GM18951 (cell line): ENCODE measurements around the gene TEDC2.

Source experiments
- POLR2A ChIP-seq: IDR thresholded peaks from 4 replicates; pipeline ENCODE4 v1.6.1; 2011; ENCODE audit warnings: mild to moderate bottlenecking; ENCODE audit not compliant: insufficient read length, insufficient read depth; ENCODE audit errors: extremely low read depth
- in situ Hi-C: fragments of 300-500 bp; cut with MboI; formaldehyde crosslinking; loops from one replicate; pipeline ENCODE4 v1.12.0; 2022; ENCODE audit warnings: low sequenced_read_pairs, mixed read lengths, inconsistent platforms; ENCODE audit not compliant: unreplicated experiment

TEDC2 gene

GRCh38 chr16:2480948-2481347, 21.0 kb downstream of the TEDC2 start:
- in situ Hi-C loops: no loop called here
- TF ChIP-seq POLR2A: no peak

GRCh38 chr16:2481676-2482075, 21.8 kb downstream of the TEDC2 start:
- in situ Hi-C loops: no loop called here
- TF ChIP-seq POLR2A: no peak

- no peak for TF ChIP-seq POLR2A
- in situ Hi-C loops: no loop called here
Observed at GRCh38 chr16:2482249-2482648, 22.3 kb downstream of the TEDC2 start.

GRCh38 chr16:2482708-2483534, 23.0 kb downstream of the TEDC2 start:
- TF ChIP-seq POLR2A: no peak
- in situ Hi-C loops: no loop called here

- in situ Hi-C loops: no loop called here
- TF ChIP-seq POLR2A: no peak
Observed at GRCh38 chr16:2483939-2484897, 24.3 kb downstream of the TEDC2 start.

- in situ Hi-C loops: no loop called here
- no peak for TF ChIP-seq POLR2A
Observed at GRCh38 chr16:2484898-2485508, 25.1 kb downstream of the TEDC2 start.

GRCh38 chr16:2485811-2486507, 26.1 kb downstream of the TEDC2 start:
- in situ Hi-C loops: no loop called here
- TF ChIP-seq POLR2A: no peak

GRCh38 chr16:2486645-2487516, 27.0 kb downstream of the TEDC2 start:
- TF ChIP-seq POLR2A: peak; percentile 23
- in situ Hi-C loops: no loop called here

GRCh38 chr16:2487517-2487842, 27.6 kb downstream of the TEDC2 start:
- in situ Hi-C loops: no loop called here
- TF ChIP-seq POLR2A: no peak

GRCh38 chr16:2487903-2488531, 28.1 kb downstream of the TEDC2 start:
- TF ChIP-seq POLR2A: no peak
- in situ Hi-C loops: no loop called here

- in situ Hi-C loops: no loop called here
- no peak for TF ChIP-seq POLR2A
Observed at GRCh38 chr16:2489581-2489980, 29.7 kb downstream of the TEDC2 start.

- in situ Hi-C loops: no loop called here
- TF ChIP-seq POLR2A: no peak
Observed at GRCh38 chr16:2490190-2491105, 30.5 kb downstream of the TEDC2 start.
